ENCODE measurements around the gene CTR9.
"Not testable (repeated sequence)": the region's sequence is repeated elsewhere in the genome, so short reads cannot be mapped to it uniquely, and the experiment has no call there.

The CTR9 gene

DNA sequence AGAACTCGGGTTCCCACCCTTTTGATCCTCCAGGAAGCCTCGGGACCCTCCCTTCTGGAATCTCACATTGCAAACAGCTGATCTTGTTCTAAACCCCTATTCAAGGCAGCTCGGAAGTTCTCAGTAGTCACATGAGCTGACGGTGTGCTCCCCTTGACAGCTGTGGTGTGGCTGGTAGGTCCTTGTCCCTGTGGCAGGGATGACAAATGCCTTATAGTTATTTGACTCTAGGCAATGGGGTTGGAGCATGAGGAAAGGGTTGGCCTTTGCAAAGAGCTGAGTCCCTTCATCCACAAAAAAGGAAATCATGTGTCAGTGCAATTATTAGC is 34.1 kb downstream of the CTR9 start:
- no peak for DNase-seq

DNA sequence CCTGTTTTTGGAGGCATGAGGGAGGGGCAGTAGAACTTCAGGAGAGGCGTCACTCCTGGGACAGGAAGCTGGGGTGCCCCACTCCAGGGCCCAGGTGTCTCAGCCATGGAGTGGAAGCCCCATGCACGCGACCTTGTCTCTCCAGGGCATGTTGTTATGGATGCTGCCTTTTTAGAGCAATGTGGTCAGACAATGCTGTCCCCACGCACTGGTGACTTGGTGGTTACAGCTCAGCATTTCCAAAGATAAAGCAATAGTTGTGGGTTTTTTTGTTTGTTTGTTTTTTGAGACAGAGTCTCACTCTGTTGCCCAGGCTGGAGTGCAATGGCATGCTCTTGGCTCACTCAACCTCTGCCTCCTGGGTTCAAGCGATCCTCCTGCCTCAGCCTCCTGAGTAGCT is 35.4 kb downstream of the CTR9 start:
- DNase-seq, result no peak

DNA sequence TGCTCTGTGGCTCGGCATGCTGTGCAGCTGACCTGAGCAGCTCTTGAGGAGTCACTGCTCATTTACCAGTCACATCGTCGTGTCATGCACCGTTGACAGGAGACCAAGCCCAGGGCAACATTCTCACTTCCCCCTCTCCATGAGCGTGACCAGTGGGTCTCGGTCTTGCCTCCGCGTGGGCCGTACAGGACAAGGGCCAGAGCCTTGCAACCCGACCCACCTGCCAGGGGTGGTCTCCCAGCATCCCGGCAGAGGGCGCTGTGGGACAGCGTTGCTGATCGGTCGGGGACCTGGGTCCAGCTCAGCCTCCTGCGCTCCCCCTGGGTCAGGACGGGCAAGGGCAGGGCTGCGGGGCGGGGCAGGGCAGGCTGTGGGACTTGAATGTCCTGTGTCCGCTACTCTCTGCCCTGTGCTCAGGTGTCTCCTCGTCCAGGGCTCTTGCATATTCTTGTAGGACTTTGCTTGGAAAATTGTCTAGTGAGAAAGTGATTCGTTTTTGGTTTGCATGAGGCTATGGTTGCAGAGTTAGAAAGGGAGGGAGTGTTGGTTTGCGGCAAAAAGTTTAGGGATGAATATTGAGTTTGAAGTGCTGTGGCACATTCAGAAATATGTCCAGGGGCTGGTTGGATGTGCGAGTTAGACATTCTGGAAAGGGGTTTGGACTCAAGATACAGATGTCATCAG is 41.5 kb downstream of the CTR9 start:
- peak; percentile 93 for DNase-seq

DNA sequence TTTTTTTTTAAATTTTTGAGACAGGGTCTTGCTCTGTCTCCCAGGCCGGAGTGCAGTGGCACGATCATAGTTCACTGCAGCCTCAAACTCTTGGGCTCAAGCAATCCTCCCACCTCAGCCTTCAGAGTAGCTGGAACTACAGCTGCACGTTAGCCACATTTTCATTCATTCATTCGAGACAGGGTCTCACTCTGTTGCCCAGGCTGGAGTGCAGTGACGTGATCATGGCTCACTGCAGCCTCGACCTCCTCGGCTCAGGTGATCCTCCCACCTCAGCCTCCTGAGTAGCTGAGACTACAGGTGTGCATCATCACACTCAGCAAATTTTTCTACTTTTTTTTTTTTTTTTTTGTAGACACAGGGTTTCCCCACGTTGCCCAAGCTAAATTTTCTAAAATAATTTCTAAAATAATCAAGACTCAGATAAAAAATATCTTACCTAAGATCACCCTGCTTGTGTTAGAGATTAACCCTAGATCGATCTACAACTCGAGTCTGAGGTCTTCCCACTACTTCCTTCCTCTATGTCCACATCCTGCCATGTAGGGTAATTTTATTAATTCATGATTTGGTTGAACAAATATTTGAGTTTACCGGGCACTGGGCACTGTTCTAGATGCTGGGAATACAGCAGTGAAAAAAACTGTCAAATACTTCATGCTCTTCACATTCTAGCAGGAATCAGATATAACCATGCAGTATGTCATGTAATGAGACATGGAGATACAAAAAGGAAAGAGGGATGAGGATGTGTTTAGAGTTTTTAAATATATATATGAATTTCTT is 42.6 kb downstream of the CTR9 start:
- no peak for DNase-seq

DNA sequence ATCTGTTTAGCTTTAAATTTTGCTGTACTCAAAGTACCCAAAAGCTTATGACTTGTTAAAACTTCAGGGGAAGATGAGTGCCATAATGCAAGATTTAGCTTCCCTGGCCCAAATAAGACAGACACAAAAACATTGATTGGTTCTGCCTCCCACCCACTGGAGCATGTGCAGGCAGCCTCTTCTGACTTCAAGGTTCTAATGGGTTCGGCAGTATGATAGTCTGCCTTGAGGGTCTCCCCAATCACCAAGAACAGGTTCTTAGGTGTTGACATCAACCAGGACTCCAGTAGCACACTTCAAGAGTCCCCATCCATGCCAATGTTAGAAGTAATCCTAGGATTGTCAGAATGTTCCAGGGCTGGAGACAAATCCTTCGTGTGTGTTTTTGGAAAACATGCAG is 45.1 kb downstream of the CTR9 start:
- no peak for DNase-seq

DNA sequence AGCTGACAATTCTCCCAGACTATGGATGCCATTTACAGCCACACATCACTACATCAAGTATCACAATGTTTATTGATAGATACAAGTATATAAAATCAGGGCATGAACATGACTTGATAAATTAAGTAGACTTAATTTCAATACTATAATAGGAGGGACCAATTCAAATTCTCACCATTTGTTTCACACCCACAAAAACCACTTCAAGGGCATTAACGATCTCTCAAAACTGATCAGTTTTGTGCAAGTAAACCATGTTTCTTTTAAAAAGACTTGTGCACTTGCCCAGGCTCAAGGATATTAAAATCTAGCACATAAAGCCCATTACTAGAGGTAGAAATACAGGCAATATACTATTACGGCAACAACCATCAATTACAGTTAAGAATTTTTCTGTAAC is 46.0 kb downstream of the CTR9 start:
- no peak for DNase-seq

DNA sequence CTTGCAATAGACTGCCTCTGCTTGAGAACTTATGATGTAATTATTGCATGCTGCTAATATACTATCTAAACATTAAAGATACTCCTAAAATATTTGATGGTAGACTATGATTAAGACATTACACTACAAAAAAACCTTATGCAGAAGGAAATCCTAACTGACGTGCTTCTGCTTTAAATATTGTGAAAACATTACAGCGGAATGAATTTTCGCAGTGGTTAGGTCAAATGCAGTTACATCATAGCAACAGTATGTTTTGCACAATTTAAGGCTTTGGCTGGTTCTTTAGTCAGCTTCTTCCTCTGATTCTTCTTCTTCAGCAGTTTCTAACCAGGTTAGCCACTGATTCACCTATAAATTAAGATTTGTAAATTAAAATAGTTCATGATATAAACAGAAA is 46.5 kb downstream of the CTR9 start:
- DNase-seq, result no peak

DNA sequence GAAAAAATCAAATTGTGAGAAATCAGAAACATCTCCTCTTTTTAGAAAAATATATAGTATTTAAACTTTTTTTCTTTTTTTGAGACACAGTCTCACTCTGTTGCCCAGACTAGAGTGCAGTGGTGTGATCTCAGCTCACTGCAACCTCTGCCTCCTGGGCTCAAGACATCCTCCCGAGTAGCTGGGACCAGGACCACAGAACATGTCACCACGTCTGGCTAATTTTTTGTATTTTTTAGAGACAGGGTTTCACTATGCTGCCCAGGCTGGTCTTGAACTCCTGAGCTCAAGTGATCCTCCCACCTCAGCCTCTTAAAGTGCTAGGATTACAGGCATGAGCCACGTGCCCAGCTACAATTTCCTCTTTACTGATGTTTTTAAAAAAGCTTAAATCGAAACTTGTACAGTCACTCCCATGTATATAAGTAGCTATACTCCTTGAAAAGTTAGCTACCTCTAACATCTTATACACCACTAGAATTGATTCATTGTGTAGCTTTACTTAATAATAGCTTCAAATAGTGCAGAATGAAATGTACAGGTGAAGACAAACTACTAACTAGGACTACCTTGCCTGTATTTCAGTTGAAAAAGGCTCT is 47.4 kb downstream of the CTR9 start:
- DNase-seq, result no peak

DNA sequence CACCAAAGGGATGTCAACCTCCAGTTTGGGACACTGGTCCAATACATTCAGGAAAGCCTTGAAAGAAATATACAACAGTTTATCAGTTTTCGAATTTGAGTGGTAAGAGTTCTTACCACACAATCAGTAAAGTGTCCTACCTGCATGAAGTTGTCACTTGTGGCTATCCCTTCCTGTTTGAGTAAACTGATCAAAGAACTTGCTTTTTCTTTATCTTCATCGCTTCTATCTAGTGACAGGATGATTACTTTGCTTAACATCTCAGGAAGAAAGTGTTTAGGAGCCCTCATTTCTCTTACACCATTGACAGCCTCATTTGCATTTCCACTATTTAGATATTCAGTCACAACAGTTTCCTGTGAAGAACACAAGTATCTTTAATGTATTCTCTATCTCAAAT is 49.2 kb downstream of the CTR9 start:
- no peak for DNase-seq

DNA sequence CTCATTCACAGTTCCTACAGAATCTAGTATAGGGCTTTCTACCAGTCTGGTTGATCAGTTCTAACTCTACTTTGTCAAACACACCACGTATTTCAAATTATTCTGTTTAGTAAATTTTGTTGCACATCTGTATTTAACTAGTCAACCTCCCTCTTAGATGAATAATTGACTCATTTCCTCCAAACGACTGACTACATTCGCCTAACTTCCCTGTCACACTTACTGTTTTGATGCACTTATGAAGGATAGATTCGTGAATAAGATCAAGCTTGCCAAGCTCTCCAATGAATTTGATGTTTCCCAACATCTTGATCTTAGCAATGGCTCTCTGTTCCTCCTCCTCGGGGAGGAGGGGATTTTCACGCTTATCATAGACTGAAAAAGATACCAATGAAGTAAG is 52.6 kb downstream of the CTR9 start:
- DNase-seq, result no peak

DNA sequence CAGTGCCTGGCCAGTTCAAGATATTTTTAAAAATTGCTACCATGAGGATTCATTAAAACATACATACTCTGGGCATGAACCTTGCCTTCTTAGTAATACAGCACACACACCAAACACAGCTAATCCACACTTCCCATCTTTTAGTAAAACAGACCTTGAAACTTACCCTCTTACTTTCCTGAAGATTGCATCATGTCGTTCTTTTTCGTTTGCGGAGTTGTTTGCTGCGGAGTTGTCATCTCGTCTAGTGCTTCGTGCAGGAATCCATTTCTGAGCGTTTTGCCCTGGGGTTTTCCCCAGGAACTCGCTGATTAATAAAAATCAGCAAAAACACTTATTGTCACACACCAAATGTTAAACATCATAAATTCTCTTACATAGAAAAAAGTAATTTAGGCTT is 54.7 kb downstream of the CTR9 start:
- DNase-seq, result no peak

DNA sequence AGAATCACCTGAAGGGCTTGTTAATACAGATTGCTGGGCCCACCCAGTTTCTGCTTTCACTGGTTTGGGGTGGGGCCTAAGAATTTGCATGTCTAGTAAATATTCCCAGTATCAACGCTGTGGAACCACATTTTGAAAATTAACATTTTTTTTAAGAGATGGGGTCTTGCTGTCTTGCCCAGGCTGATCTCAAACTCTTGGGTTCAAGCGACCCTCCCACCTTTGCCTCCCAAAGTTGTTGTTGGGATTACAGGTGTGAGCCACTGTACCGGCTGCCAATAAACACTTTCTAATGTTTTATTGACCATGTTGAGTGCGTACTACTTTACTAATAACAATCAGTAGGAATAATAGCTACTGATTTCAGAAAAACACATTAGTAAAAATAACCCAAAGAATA is 55.2 kb downstream of the CTR9 start:
- DNase-seq, result no peak

DNA sequence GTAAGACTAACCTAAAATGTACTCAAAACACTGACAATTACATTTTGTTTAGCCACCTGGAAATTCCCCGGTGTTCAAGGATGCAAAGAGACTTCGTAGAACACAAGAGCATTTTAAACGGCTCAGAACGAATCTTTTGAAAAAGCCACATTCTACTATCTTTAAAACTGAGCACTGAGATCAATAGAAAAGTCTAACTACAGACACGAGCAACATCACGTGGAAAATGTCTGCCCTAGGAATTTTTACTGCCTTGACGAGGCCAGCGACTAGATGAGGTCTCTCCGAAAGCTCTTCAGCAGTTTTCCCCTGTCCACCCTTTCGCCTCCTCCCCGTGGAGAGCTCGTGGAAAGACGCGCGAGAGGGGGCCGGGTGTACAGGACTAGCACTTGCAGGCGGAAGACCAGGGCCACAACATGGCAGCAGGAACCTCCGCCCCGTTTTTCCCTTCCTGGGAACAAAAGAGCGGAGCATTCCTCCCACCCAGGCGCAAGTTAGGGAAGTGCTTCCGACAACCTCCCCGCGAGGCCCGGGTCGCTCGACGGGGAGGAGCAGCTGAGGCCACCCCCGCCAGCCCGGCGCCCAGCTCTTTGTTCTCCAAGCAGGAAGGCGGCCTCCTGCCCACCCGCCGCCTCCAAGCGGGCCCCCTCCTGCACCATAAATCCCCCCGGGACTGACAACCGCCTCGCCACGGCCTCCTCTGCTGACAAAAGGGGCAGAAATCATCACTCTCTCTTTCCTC is 56.6 kb downstream of the CTR9 start:
- peak; percentile 82 for DNase-seq

DNA sequence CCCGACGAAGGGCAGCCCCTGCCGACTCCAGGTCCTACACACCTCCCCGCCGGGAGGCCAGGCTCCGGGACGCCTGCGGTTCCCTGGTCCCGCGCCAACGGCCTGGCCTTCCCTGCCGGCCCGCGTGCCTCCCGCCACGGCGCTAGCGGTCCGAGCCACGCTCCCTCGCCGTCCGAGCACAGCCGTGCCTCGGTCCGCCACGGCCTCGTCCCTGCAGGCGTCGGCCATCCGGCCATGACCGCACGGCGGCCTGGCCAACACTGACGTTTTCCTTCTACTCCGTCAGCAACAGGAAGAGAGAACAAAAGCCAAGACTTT is 57.1 kb downstream of the CTR9 start:
- DNase-seq, result no peak

DNA sequence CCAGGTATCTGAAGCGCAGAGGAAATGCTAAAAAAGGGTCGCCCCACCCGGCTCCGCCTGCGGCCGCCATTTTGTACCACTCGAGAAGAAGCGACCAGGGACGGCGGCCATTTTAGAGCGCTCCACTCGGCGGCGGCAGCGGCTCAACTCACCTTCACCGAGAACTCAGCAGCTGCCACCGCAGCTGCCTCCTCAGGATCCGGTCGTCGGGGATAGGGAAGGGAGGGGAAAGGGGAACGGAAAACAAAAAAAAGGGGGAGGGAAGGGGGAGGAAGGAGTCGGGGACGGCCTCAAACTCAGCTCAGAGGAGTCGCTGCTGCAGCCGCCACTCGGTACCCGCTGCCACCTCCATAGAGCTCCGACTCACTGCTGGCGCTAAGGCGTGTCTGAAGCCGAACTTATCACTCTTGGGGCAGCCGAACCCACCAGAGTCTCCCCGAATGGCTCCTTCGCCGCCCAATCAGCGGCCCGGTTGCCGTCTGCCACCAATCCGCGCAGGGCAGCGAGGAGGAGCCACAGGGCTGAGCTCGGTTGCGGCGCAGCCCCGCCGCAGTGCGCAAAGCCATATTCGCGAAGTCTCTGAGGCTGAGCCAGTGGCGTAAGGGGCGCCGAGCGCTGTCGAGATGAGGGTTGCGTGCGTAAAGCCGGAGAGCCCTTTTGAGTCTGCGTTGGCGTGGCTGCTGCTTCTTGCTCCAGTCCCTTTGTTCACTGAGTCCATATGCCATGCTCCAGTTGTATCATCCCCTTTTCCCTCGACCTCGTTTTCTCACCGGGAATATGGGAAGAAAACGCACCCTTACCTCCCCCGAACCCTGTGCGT is 57.7 kb downstream of the CTR9 start, which contains the start of gene EIF4G2:
Gene EIF4G2, minus strand, starts transcription at position 374 of the 820 bp plus-strand sequence.
- peak; percentile 100 for DNase-seq

DNA sequence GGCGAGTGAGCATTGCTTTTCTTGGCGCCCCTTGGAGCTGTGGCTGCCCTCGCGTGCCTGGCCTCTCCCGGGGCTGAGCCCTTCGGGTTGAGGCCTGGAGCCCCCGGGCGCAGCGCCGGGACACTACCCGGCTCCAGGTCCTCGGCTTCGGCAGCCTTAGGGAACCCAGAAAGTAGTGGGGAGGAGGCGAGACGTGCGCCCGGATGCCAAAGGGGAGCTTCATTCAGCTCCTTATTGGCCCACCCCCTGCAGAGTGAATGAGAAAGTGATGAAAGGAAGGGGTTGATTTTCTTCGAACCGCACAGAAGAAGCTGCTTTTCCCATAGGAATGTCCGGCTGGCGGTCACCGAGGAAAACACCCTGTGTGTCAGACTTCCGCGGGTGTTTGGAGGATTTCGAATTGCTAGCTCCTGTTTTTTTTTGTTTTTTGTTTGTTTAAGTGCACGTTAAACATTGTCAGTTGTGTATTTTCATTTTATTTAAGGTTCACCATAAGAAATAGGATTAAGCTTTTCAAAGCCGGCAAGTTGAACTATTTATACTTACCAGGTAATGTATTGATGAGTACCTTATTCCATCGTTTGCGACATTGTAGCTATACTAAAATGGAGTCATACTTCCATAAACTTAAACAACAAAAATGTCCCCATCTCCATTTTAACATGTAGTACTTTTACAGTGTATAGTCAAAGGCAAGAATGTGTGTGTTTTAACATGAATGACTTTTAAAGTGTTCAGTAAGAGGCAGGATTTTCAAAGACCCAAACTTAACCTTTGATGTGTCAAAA is 58.5 kb downstream of the CTR9 start:
- DNase-seq, result peak; percentile 80

DNA sequence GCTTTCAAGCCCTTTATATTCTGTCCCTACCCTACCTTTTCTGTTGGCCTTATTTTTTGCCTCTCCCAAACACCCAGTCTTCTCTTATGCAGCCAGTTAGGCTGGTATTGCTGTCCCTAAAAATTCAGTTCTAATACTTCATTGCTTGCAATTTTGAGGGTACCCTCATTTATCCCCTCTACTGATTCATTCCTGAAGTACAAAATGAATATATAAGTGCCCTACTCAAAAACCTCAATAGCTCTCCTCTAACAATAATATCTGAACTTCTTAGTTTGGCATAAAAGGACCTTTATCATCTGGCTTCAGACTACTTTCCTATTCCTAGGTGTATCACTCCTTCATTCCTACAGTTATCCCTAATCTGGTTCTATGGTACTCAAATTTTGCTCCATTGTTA is 62.9 kb downstream of the CTR9 start:
- DNase-seq, result no peak

DNA sequence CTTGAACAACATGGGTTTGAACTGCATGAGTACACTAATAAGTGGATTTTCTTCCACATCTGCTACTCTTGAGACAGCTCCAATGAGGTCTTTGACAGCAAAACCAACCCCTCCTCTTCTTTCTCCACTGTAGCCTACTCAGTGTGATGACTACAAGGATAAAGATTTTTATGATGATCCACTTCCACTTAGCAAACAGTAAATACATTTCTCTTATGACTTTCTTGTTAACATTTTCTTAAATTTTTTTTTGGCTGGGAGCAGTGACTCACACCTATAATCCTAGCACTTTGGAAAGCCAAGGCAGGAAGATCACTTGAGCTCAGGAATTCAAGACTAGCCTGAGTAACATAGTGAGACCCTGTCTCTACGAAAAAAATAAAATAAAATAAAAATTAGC is 67.5 kb downstream of the CTR9 start:
- no peak for DNase-seq

DNA sequence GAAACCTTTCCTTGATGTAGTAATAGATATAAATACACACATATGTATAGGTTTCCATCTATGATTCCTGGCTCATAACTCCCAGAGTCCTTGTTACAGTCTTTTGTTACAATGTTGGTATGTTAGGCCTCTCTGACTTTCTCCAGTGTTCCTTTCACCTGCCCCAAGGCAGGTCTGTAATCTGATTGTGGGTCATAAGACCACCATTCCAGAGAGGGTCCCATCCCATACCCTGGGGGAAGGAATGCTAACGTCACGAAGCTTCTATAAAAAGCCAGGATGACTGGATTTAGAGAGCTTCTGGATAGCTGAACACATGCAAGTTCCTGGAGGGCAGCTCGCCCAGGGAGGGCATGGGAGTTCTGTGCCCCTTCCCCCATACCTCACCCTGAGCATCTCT is 71.4 kb downstream of the CTR9 start:
- DNase-seq, result not testable (repeated sequence)

DNA sequence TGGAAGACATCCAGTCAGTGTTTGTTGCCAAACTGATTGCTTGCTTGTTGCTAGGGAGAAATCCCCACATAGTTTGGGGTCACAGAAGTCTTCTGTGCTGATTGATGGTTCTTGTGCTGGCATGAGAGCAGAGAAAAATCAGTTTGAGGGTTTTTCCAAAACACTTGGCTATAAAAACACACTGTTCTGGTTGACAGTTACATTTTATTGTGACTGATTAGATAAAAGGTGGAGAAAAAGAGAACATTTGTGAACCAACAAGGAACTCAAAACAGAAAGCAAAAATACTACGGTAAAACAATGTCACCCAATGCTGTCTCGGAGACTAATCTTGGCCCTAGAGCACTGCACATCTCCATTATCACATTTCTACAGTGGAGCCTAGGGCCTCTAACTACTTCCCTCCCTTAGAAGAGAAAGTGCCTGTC is 72.1 kb downstream of the CTR9 start:
- no peak for DNase-seq

DNA sequence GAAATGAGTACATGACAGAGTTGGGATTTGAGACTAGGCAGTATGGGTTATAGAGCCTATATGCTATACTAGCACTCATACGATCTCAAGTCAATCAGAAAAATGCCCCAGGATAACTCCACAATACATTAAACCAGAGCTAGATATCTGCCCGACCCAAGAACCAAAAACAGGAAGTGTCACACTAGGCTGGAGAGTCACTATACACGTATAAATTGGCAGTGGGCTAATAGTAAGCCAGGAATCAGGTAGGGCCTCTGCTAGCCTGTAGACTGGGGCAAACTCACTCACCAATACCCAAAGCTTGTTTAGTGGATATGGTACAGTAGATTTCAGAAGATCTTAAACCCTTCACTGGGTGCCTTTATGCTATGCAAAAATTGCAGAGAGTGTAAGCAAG is 73.8 kb downstream of the CTR9 start:
- no peak for DNase-seq

DNA sequence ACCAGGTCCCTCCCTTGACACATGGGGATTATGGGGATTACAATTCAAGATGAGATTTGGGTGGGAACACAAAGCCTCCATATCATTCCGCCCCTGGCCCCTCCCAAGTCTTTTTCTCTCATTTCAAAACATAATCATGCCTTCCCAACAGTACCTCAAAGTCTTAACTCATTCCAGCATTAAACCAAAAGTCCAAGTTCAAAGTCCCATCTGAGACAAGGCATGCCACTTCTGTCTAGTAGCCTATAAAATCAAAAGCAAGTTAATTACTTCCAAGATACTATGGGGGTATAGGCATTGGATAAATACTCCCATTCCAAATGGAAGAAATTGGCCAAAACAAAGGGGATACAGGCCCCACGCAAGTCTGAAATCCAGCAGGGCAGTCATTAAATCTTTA is 77.4 kb downstream of the CTR9 start:
- no peak for DNase-seq

Data from activated effector memory CD4-positive, alpha-beta T cell treated with anti-CD3 and anti-CD28 coated beads, Interleukin-2, amount 50 U/mL, for 16 hours (primary cell).